CD4-positive, alpha-beta T cell treated with Interleukin-6 at 100 ng/mL for 8 hours (primary cell): Measurements from ENCODE around the gene SBK3.
"Not testable (repeated sequence)": the region's sequence is repeated elsewhere in the genome, so short reads cannot be mapped to it uniquely, and the experiment has no call there.

Experiments
- DNase-seq: peaks from one replicate; pipeline ENCODE4 v3.0.0-alpha.2; 2020; ENCODE audit warnings: mixed read lengths, low spot score

Gene SBK3

GRCh38 chr19:55539090-55539984, 6.0 kb downstream of the SBK3 start:
- no peak for DNase-seq

- DNase-seq = no peak
Measured at GRCh38 chr19:55538132-55538531, 7.2 kb downstream of the SBK3 start.

GRCh38 chr19:55537741-55538111, 7.6 kb downstream of the SBK3 start:
- no peak for DNase-seq

GRCh38 chr19:55536951-55537740, 8.2 kb downstream of the SBK3 start, which contains the start of gene SBK2:
TSS of gene SBK2 (minus strand) at chr19:55537133. CDS start at chr19:55536294, 839 bp downstream.
- DNase-seq = no peak

GRCh38 chr19:55536366-55536765, 9.0 kb downstream of the SBK3 start:
- DNase-seq = no peak

- no peak for DNase-seq
Measured at GRCh38 chr19:55535965-55536350, 9.4 kb downstream of the SBK3 start.

GRCh38 chr19:55535173-55535964, 10.0 kb downstream of the SBK3 start:
- no peak for DNase-seq

- DNase-seq = not testable (repeated sequence)
Measured at GRCh38 chr19:55534280-55534679, 11.1 kb downstream of the SBK3 start.

- DNase-seq = no peak
Measured at GRCh38 chr19:55530996-55531395, 14.3 kb downstream of the SBK3 start.

- DNase-seq = no peak
Measured at GRCh38 chr19:55529636-55530234, 15.6 kb downstream of the SBK3 start.

- no peak for DNase-seq
Measured at GRCh38 chr19:55528030-55528803, 17.1 kb downstream of the SBK3 start.

- no peak for DNase-seq
Measured at GRCh38 chr19:55527197-55528029, 17.9 kb downstream of the SBK3 start.

- DNase-seq = no peak
Measured at GRCh38 chr19:55526216-55527196, 18.8 kb downstream of the SBK3 start.

- DNase-seq = no peak
Measured at GRCh38 chr19:55525289-55526101, 19.8 kb downstream of the SBK3 start.

- no peak for DNase-seq
Measured at GRCh38 chr19:55520691-55521292, 24.6 kb downstream of the SBK3 start.

GRCh38 chr19:55519451-55520311, 25.7 kb downstream of the SBK3 start:
- no peak for DNase-seq
